ENCODE results near the gene TRAF2. TPM values are rescaled to one million over a fixed set of nuclear protein-coding genes. Genes with fewer than 3 reads are reported as not detected.

TRAF2 gene
- total and polyA plus RNA-seq, 9 of the 15 experiments (the other 6 are each of a cell fraction or from before 2014, with no cell fraction given) = 0.24 to 45.2 (median 18.0) TPM

GRCh38 chr9:136853596-136854112, 32.7 kb upstream of the TRAF2 start:
- Histone ChIP-seq H2AFZ (ENCODE audit: low read depth, low read length) (no peak overlapping the region), H3K79me2 (ENCODE audit: control insufficient read depth, insufficient read depth, low read length) (peaks cover 15% of the 10 kb centered on the region), H3K4me3 (no peak overlapping the region), H3K9me1 (ENCODE audit: control insufficient read depth, insufficient read depth, low read length) (no peaks in the 10 kb centered on the region), H3K9ac (ENCODE audit: insufficient read depth in 1 of 2, low read depth in 2 of 2, low read length in 2 of 2) (0 out of 4 replicates have a peak overlapping the region, but pooled peaks of 1 of the 2 experiments have one; percentile 26), H3K36me3 (ENCODE audit: control insufficient read depth, insufficient read depth, low read length) (peaks cover 35% of the 10 kb centered on the region; the same call in 1 of the 3 replicates), H3K9me3 (replicated peaks; ENCODE audit: control insufficient read depth, insufficient read depth, low read depth, low read length) (no peaks in the 10 kb centered on the region), H3K4me2 (ENCODE audit: insufficient read depth, low read length) (no peak overlapping the region), H3K27me3 (ENCODE audit: control insufficient read depth in 2 of 2, insufficient read depth in 2 of 2, low read length in 2 of 2) (no peaks in the 10 kb centered on the region), H4K20me1 (replicated peaks; ENCODE audit: control insufficient read depth, insufficient read depth, low read length) (0 out of 2 replicates have a peak, but pooled peaks cover 7% of the 10 kb centered on the region), H3K27ac (ENCODE audit: extremely low read depth, low read depth, low read length) (no peak overlapping the region), H3K4me1 (replicated peaks in 1 of 2; ENCODE audit: control insufficient read depth in 2 of 2, insufficient read depth in 2 of 2, low read length in 2 of 2) (peaks cover 9 to 89% of the 10 kb centered on the region in 2 experiments; a peak in 4 of 5 replicates)
- ATAC-seq (no peak), FAIRE-seq (no peak), DNase-seq (ENCODE audit: extremely low read depth in 1 of 4, low spot score in 3 of 4) (no peak)
- CTCF ChIA-PET (ENCODE audit: low intra/inter-chr PET ratio) = no interaction called here
- POLR2A ChIA-PET = interaction anchor here (0.6 kb wide), 1 partner anchor 103 kb away, joined by 3 read pairs; no protein-coding TSS in a partner anchor
- BruUV-seq (replicated peaks) = no TSS peak
- in situ Hi-C loops (cut with MboI) (no loop called here), intact Hi-C loops (cut with micrococcal nuclease) (no loop called here)
- WGBS (ENCODE audit: insufficient coverage, low coverage, missing lambda C conversion rate) = 88% methylated on average over 8 of the region's 18 CpGs
- TF ChIP-seq ZFP1 (CRISPR knock-in tag; IDR thresholded peaks at IDR 0.05) (no peak), ZNF133 (CRISPR knock-in tag; IDR thresholded peaks at IDR 0.05) (no peak), THRAP3 (IDR thresholded peaks at IDR 0.05; ENCODE audit: borderline replicate concordance) (no peak), ZNF134 (CRISPR knock-in tag; conservative IDR thresholded peaks at IDR 0.05) (no peak), SMARCB1 (IDR thresholded peaks at IDR 0.05; ENCODE audit: insufficient read length, low read depth) (no peak)
